ENCODE measurements around the gene MYLK4.
"Not testable (repeated sequence)": the region's sequence is repeated elsewhere in the genome, so short reads cannot be mapped to it uniquely, and the experiment has no call there.

MYLK4 gene

GRCh38 chr6:2764610-2765165 lies 14.0 kb upstream of the MYLK4 start:
- peak overlapping the region; percentile 84 for H3K9ac ChIP-seq (ENCODE audit: low read length)
- H3K4ac ChIP-seq (ENCODE audit: low read depth, low read length): no peak overlapping the region
- no CpG with 5 or more reads among the region's 45 CpGs for WGBS (ENCODE audit: extremely low coverage, insufficient coverage, insufficient read length)
- H2AK5ac ChIP-seq (ENCODE audit: low read length): no peak overlapping the region
- H3K4me1 ChIP-seq (ENCODE audit: control insufficient read depth in 1 of 2, insufficient read depth in 2 of 2, low read length in 2 of 2): peaks cover 5 to 7% of the 10 kb centered on the region in 2 experiments
- peak overlapping the region; percentile 48 for H3K18ac ChIP-seq (ENCODE audit: low read length)
- H2BK120ac ChIP-seq (ENCODE audit: insufficient read depth, low read length, poor library complexity): no peak overlapping the region
- peak overlapping the region; percentile 26 for H3K14ac ChIP-seq (ENCODE audit: low read length)
- peaks cover 12% of the 10 kb centered on the region for H3K79me1 ChIP-seq (ENCODE audit: low read length)
- peaks cover 16% of the 10 kb centered on the region for H3K79me2 ChIP-seq (ENCODE audit: control insufficient read depth, insufficient read depth, low read length, poor library complexity)
- no peaks in the 10 kb centered on the region for H3K9me3 ChIP-seq (ENCODE audit: insufficient read depth, low read depth, low read length)
- H4K12ac ChIP-seq (ENCODE audit: low read depth, low read length): peak overlapping the region; percentile 71
- H2BK5ac ChIP-seq (ENCODE audit: low read depth, low read length, poor library complexity): no peak overlapping the region
- peak overlapping the region; percentile 66 for H3K4me2 ChIP-seq (ENCODE audit: low read length)
- H3K23ac ChIP-seq (ENCODE audit: low read length): no peak overlapping the region
- DNase-seq: peak; percentile 67 to 83
- peak overlapping the region; percentile 70 for H3K27ac ChIP-seq (ENCODE audit: low read depth, low read length)
- no peaks in the 10 kb centered on the region for H3K36me3 ChIP-seq (ENCODE audit: control insufficient read depth in 1 of 2, insufficient read depth in 2 of 2, low read length in 2 of 2)
- H2AFZ ChIP-seq (ENCODE audit: insufficient read depth, low read length, poor library complexity): peak overlapping the region; percentile 87
- peak overlapping the region; percentile 91 for H4K8ac ChIP-seq (ENCODE audit: low read depth, low read length)
- no peak overlapping the region for H2BK12ac ChIP-seq (ENCODE audit: low read length)
- peak overlapping the region; percentile 52 for H4K91ac ChIP-seq (ENCODE audit: low read depth, low read length)
- H3K4me3 ChIP-seq (ENCODE audit: low read depth, low read length): peak overlapping the region; percentile 70
- H3K27me3 ChIP-seq (ENCODE audit: insufficient read depth, low read length): no peaks in the 10 kb centered on the region

DNA sequence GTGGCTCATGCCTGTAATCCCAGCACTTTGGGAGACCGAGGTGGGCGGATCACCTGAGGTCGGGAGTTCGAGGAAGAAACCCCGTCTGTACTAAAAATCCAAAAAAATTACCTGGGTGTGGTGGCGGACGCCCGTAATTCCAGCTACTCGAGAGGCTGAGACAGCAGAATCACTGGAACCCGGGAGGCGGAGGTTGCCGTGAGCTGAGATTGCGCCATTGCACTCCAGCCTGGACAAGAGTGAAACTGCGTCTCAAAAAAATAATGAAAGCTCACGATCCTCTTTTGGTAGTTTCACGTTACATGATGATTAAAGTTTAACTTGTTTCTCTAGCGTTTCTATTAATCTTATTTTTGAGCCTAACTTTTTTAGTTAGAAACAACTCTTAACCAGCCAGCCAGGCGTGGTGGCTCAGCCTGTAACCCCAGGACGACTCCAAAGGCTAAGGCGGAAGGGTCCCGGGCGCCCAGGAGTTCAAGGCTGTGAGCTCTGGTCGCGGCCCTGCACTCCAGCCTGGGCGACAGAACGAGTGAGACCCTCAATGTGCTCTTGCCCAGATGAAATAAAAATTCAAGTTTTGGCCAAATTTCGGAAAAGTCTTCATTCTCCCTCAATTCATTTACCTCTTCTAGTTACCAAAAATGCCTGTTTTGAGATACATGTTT lies 13.3 kb upstream of the MYLK4 start:
- no peaks in the 10 kb centered on the region for H3K36me3 ChIP-seq (ENCODE audit: control insufficient read depth in 1 of 2, insufficient read depth in 2 of 2, low read length in 2 of 2)
- WGBS (ENCODE audit: extremely low coverage, insufficient coverage, insufficient read length): no CpG with 5 or more reads among the region's 27 CpGs
- H2AFZ ChIP-seq (ENCODE audit: insufficient read depth, low read length, poor library complexity): no peak overlapping the region
- H2BK120ac ChIP-seq (ENCODE audit: insufficient read depth, low read length, poor library complexity): no peak overlapping the region
- H2AK5ac ChIP-seq (ENCODE audit: low read length): no peak overlapping the region
- H3K27ac ChIP-seq (ENCODE audit: low read depth, low read length): no peak overlapping the region
- no peak overlapping the region for H3K9ac ChIP-seq (ENCODE audit: low read length)
- H3K4me3 ChIP-seq (ENCODE audit: low read depth, low read length): no peak overlapping the region
- H3K14ac ChIP-seq (ENCODE audit: low read length): no peak overlapping the region
- no peak overlapping the region for H3K23ac ChIP-seq (ENCODE audit: low read length)
- no peaks in the 10 kb centered on the region for H3K27me3 ChIP-seq (ENCODE audit: insufficient read depth, low read length)
- H4K8ac ChIP-seq (ENCODE audit: low read depth, low read length): peak overlapping the region; percentile 89
- no peak overlapping the region for H3K4ac ChIP-seq (ENCODE audit: low read depth, low read length)
- no peaks in the 10 kb centered on the region for H3K9me3 ChIP-seq (ENCODE audit: insufficient read depth, low read depth, low read length)
- no peak overlapping the region for H4K91ac ChIP-seq (ENCODE audit: low read depth, low read length)
- peak overlapping the region; percentile 66 for H3K4me2 ChIP-seq (ENCODE audit: low read length)
- H2BK5ac ChIP-seq (ENCODE audit: low read depth, low read length, poor library complexity): no peak overlapping the region
- no peak overlapping the region for H4K12ac ChIP-seq (ENCODE audit: low read depth, low read length)
- H3K4me1 ChIP-seq (ENCODE audit: control insufficient read depth in 1 of 2, insufficient read depth in 2 of 2, low read length in 2 of 2): peaks cover 5 to 7% of the 10 kb centered on the region in 2 experiments
- H2BK12ac ChIP-seq (ENCODE audit: low read length): no peak overlapping the region
- H3K79me1 ChIP-seq (ENCODE audit: low read length): peaks cover 12% of the 10 kb centered on the region
- peak in 1 of 2 donors; percentile 58 for DNase-seq
- H3K79me2 ChIP-seq (ENCODE audit: control insufficient read depth, insufficient read depth, low read length, poor library complexity): peaks cover 16% of the 10 kb centered on the region
- no peak overlapping the region for H3K18ac ChIP-seq (ENCODE audit: low read length)

- H3K9me3 ChIP-seq (ENCODE audit: insufficient read depth, low read depth, low read length): no peaks in the 10 kb centered on the region
- H3K79me2 ChIP-seq (ENCODE audit: control insufficient read depth, insufficient read depth, low read length, poor library complexity): peaks cover 16% of the 10 kb centered on the region
- H2BK5ac ChIP-seq (ENCODE audit: low read depth, low read length, poor library complexity): no peak overlapping the region
- H3K9ac ChIP-seq (ENCODE audit: low read length): no peak overlapping the region
- H3K23ac ChIP-seq (ENCODE audit: low read length): no peak overlapping the region
- H3K18ac ChIP-seq (ENCODE audit: low read length): no peak overlapping the region
- no peaks in the 10 kb centered on the region for H3K27me3 ChIP-seq (ENCODE audit: insufficient read depth, low read length)
- H4K91ac ChIP-seq (ENCODE audit: low read depth, low read length): no peak overlapping the region
- no peak overlapping the region for H3K27ac ChIP-seq (ENCODE audit: low read depth, low read length)
- H4K12ac ChIP-seq (ENCODE audit: low read depth, low read length): no peak overlapping the region
- H3K4me2 ChIP-seq (ENCODE audit: low read length): no peak overlapping the region
- no peak overlapping the region for H2BK120ac ChIP-seq (ENCODE audit: insufficient read depth, low read length, poor library complexity)
- no peak overlapping the region for H3K4ac ChIP-seq (ENCODE audit: low read depth, low read length)
- H3K4me3 ChIP-seq (ENCODE audit: low read depth, low read length): no peak overlapping the region
- peaks cover 5 to 7% of the 10 kb centered on the region in 2 experiments for H3K4me1 ChIP-seq (ENCODE audit: control insufficient read depth in 1 of 2, insufficient read depth in 2 of 2, low read length in 2 of 2)
- no peak overlapping the region for H2BK12ac ChIP-seq (ENCODE audit: low read length)
- H3K14ac ChIP-seq (ENCODE audit: low read length): no peak overlapping the region
- no peaks in the 10 kb centered on the region for H3K36me3 ChIP-seq (ENCODE audit: control insufficient read depth in 1 of 2, insufficient read depth in 2 of 2, low read length in 2 of 2)
- no peak overlapping the region for H2AK5ac ChIP-seq (ENCODE audit: low read length)
- peak; percentile 60 to 81 for DNase-seq
- WGBS (ENCODE audit: extremely low coverage, insufficient coverage, insufficient read length): no CpG with 5 or more reads among the region's 36 CpGs
- no peak overlapping the region for H4K8ac ChIP-seq (ENCODE audit: low read depth, low read length)
- peaks cover 12% of the 10 kb centered on the region for H3K79me1 ChIP-seq (ENCODE audit: low read length)
- no peak overlapping the region for H2AFZ ChIP-seq (ENCODE audit: insufficient read depth, low read length, poor library complexity)
These were observed 12.7 kb upstream of the MYLK4 start for GRCh38 chr6:2763345-2763841.

GRCh38 chr6:2762868-2763267 lies 12.1 kb upstream of the MYLK4 start:
- not testable (repeated sequence) for H3K36me3 ChIP-seq (ENCODE audit: control insufficient read depth in 1 of 2, insufficient read depth in 2 of 2, low read length in 2 of 2); H3K9ac ChIP-seq (ENCODE audit: low read length); H2AK5ac ChIP-seq (ENCODE audit: low read length); H3K18ac ChIP-seq (ENCODE audit: low read length); H3K23ac ChIP-seq (ENCODE audit: low read length); H3K4me1 ChIP-seq (ENCODE audit: control insufficient read depth in 1 of 2, insufficient read depth in 2 of 2, low read length in 2 of 2); H3K4me3 ChIP-seq (ENCODE audit: low read depth, low read length); H2BK5ac ChIP-seq (ENCODE audit: low read depth, low read length, poor library complexity); H2BK120ac ChIP-seq (ENCODE audit: insufficient read depth, low read length, poor library complexity); H3K4me2 ChIP-seq (ENCODE audit: low read length); H4K91ac ChIP-seq (ENCODE audit: low read depth, low read length); H4K8ac ChIP-seq (ENCODE audit: low read depth, low read length); DNase-seq; H2BK12ac ChIP-seq (ENCODE audit: low read length); H3K9me3 ChIP-seq (ENCODE audit: insufficient read depth, low read depth, low read length); H4K12ac ChIP-seq (ENCODE audit: low read depth, low read length); H3K27me3 ChIP-seq (ENCODE audit: insufficient read depth, low read length); H3K4ac ChIP-seq (ENCODE audit: low read depth, low read length); H3K27ac ChIP-seq (ENCODE audit: low read depth, low read length); H2AFZ ChIP-seq (ENCODE audit: insufficient read depth, low read length, poor library complexity); H3K14ac ChIP-seq (ENCODE audit: low read length)
- no CpG with 5 or more reads among the region's 4 CpGs for WGBS (ENCODE audit: extremely low coverage, insufficient coverage, insufficient read length)
- peaks cover 12% of the 10 kb centered on the region for H3K79me1 ChIP-seq (ENCODE audit: low read length)
- peaks cover 16% of the 10 kb centered on the region for H3K79me2 ChIP-seq (ENCODE audit: control insufficient read depth, insufficient read depth, low read length, poor library complexity)

Measured in trophoblast cell (in vitro differentiated cells and primary cell).